ENCODE results near the gene SPATA18. TPM values are rescaled to one million over a fixed set of nuclear protein-coding genes. Genes with fewer than 3 reads are reported as not detected.

Gene SPATA18
- polyA plus RNA-seq, 2 of the 4 experiments (the other 2 are of a cell fraction), result 4.3 to 6.7 TPM

- peak within 1 kb of the TSS; percentile 32; the same call in 1 of the 3 replicates for H3K4me2 ChIP-seq
- POLR2A ChIA-PET, result no interaction called here
- TF ChIP-seq E2F6 (IDR thresholded peaks at IDR 0.05; ENCODE audit: borderline replicate concordance, low read depth) (no peak), MAFK (IDR thresholded peaks at IDR 0.05; ENCODE audit: partially characterized antibody) (no peak), HDAC2 (IDR thresholded peaks at IDR 0.05) (no peak), POLR2A (IDR thresholded peaks at IDR 0.05; ENCODE audit: low read length) (no peak), CHD4 (IDR thresholded peaks at IDR 0.05; ENCODE audit: borderline replicate concordance) (no peak), SREBF2 (IDR thresholded peaks at IDR 0.05) (no peak), TFCP2L1 (CRISPR knock-in tag; IDR thresholded peaks at IDR 0.05) (no peak), GATA3 (IDR thresholded peaks at IDR 0.05; ENCODE audit: borderline replicate concordance) (no peak), RFX5 (IDR thresholded peaks at IDR 0.05) (no peak), MAX (IDR thresholded peaks at IDR 0.05) (no peak), EHMT2 (IDR thresholded peaks at IDR 0.05; ENCODE audit: low read depth) (no peak), HMGXB4 (CRISPR knock-in tag; IDR thresholded peaks at IDR 0.05; ENCODE audit: borderline replicate concordance) (no peak)
- no peak within 1 kb of the TSS for H3K27ac ChIP-seq
- DNase-seq (ENCODE audit: low read depth in 1 of 2, low spot score in 1 of 2) (peak in 1 of 2 experiments; percentile 10), ATAC-seq (no peak), FAIRE-seq (no peak)
- WGBS (ENCODE audit: missing lambda C conversion rate), result 63% methylated on average over 6 of the region's 6 CpGs
- CTCF ChIA-PET, result no interaction called here
- H3K4me3 ChIP-seq, result no peak within 1 kb of the TSS
- peaks cover 10% of the 10 kb centered on the region; the same call in 1 of the 3 replicates for H3K4me1 ChIP-seq
- no peaks in the 10 kb centered on the region for H3K9me3 ChIP-seq
Observed at GRCh38 chr4:52019936-52020657, 31.0 kb upstream of the SPATA18 start, which contains the start of gene LRRC66. Gene LRRC66 (minus strand): TSS chr4:52020363. CDS start chr4:52017613, 2,750 bp downstream.

- TF ChIP-seq ATOH8 (CRISPR knock-in tag; IDR thresholded peaks at IDR 0.05; ENCODE audit: low read depth) (no peak), TP53 (CRISPR knock-in tag; IDR thresholded peaks at IDR 0.05) (no peak), ESRRA (IDR thresholded peaks at IDR 0.05; ENCODE audit: borderline replicate concordance, low read length) (no peak), ELK1 (IDR thresholded peaks at IDR 0.05; ENCODE audit: low read depth, low read length) (no peak)
- Histone ChIP-seq H3K27ac (no peak overlapping the region), H3K4me3 (no peak overlapping the region), H3K4me1 (0 out of 3 replicates have a peak, but pooled peaks cover 5% of the 10 kb centered on the region), H3K9me3 (no peaks in the 10 kb centered on the region), H3K4me2 (no peak overlapping the region)
- FAIRE-seq (no peak), DNase-seq (ENCODE audit: low read depth in 1 of 2, low spot score in 1 of 2) (peak in 1 of 2 experiments; percentile 4), ATAC-seq (no peak)
- POLR2A ChIA-PET, result no interaction called here
- CTCF ChIA-PET, result no interaction called here
- WGBS (ENCODE audit: missing lambda C conversion rate), result 53% methylated on average over 1 of the region's 1 CpG
Observed at GRCh38 chr4:52028970-52029369, 22.1 kb upstream of the SPATA18 start.

GRCh38 chr4:52032005-52032404 is 19.1 kb upstream of the SPATA18 start:
- no peak for FAIRE-seq
- H3K4me1 ChIP-seq, result peaks cover 8% of the 10 kb centered on the region; the same call in 1 of the 3 replicates
- no peak for TF ChIP-seq NFE2L2 (conservative IDR thresholded peaks at IDR 0.05; ENCODE audit: low read length)
- no peak for TF ChIP-seq MYC (IDR thresholded peaks at IDR 0.05; ENCODE audit: borderline replicate concordance, low read length)
- no peak for TF ChIP-seq TP53 (CRISPR knock-in tag; IDR thresholded peaks at IDR 0.05)
- no peak for TF ChIP-seq NPAS2 (CRISPR knock-in tag; IDR thresholded peaks at IDR 0.05; ENCODE audit: borderline replicate concordance)
- TF ChIP-seq EP300 (IDR thresholded peaks at IDR 0.05), result no peak
- no peak for TF ChIP-seq ZSCAN20 (CRISPR knock-in tag; IDR thresholded peaks at IDR 0.05)
- TF ChIP-seq FOSL2 (IDR thresholded peaks at IDR 0.05), result no peak
- TF ChIP-seq FOSL2 (CRISPR knock-in tag; IDR thresholded peaks at IDR 0.05), result no peak
- TF ChIP-seq RAD21 (conservative IDR thresholded peaks at IDR 0.05 in 1 of 2, IDR thresholded peaks at IDR 0.05 in 1 of 2), result no peak
- TF ChIP-seq KDM5A (IDR thresholded peaks at IDR 0.05), result no peak
- no peak for TF ChIP-seq ZC3H11A (IDR thresholded peaks at IDR 0.05)
- no peak for TF ChIP-seq HDAC2 (IDR thresholded peaks at IDR 0.05)
- no peak for TF ChIP-seq ESRRA (IDR thresholded peaks at IDR 0.05; ENCODE audit: borderline replicate concordance, low read length)
- TF ChIP-seq HEYL (CRISPR knock-in tag; IDR thresholded peaks at IDR 0.05), result no peak
- TF ChIP-seq ATOH8 (CRISPR knock-in tag; IDR thresholded peaks at IDR 0.05; ENCODE audit: low read depth), result no peak
- TF ChIP-seq POLR2AphosphoS2 (conservative IDR thresholded peaks at IDR 0.05; ENCODE audit: low read length), result no peak
- TF ChIP-seq HOXA7 (CRISPR knock-in tag; IDR thresholded peaks at IDR 0.05), result no peak

More at GRCh38 chr4:52032005-52032404, 19.1 kb upstream of the SPATA18 start:
- ChIA-PET CTCF (no interaction called here), POLR2A (no interaction called here)
- Histone ChIP-seq H3K4me2 (no peak overlapping the region), H3K27ac (no peak overlapping the region), H3K9me3 (no peaks in the 10 kb centered on the region), H3K4me3 (no peak overlapping the region)
- WGBS (ENCODE audit: missing lambda C conversion rate), result 100% methylated on average over 1 of the region's 1 CpG
- DNase-seq (ENCODE audit: low read depth in 1 of 2, low spot score in 1 of 2) (no peak), ATAC-seq (no peak)
